H9 (cell line): Measurements from ENCODE around the gene RPP40. TPM values are rescaled to one million over a fixed set of nuclear protein-coding genes. Genes with fewer than 3 reads are reported as not detected.
"Not testable (repeated sequence)": the region's sequence is repeated elsewhere in the genome, so short reads cannot be mapped to it uniquely, and the experiment has no call there.

Experiments used
- DNase-seq: peaks from one replicate; pipeline ENCODE4 v3.0.0-alpha.2; 2017
- H2AFZ ChIP-seq: one replicate; pipeline ENCODE4 v1.6.1; 2013; ENCODE audit warnings: mild to moderate bottlenecking, low read length, control low read depth, moderate library complexity
- H2AK5ac ChIP-seq: 2 replicates; pipeline ENCODE4 v1.6.1; 2013; ENCODE audit warnings: low read length, control low read depth, mixed read lengths; ENCODE audit not compliant: insufficient read length
- H2BK120ac ChIP-seq: one replicate; pipeline ENCODE4 v1.6.1; 2013; ENCODE audit warnings: low read depth, mild to moderate bottlenecking, low read length, control low read depth, inconsistent platforms; ENCODE audit not compliant: poor library complexity, severe bottlenecking
- H2BK12ac ChIP-seq: 2 replicates; pipeline ENCODE4 v1.6.1; 2013; ENCODE audit warnings: low read length, control low read depth, mixed read lengths, low read depth; ENCODE audit not compliant: insufficient read length
- H2BK15ac ChIP-seq: 2 replicates; pipeline ENCODE4 v1.6.1; 2013; ENCODE audit warnings: low read depth, low read length, control low read depth
- H2BK20ac ChIP-seq: one replicate; pipeline ENCODE4 v1.6.1; 2013; ENCODE audit warnings: low read depth, mild to moderate bottlenecking, low read length, control low read depth, inconsistent platforms; ENCODE audit not compliant: poor library complexity, severe bottlenecking
- H2BK5ac ChIP-seq: 2 replicates; pipeline ENCODE4 v1.6.1; 2013; ENCODE audit warnings: low read length, control low read depth, mixed read lengths; ENCODE audit not compliant: insufficient read length
- H3K14ac ChIP-seq: 2 replicates; pipeline ENCODE4 v1.6.1; 2013; ENCODE audit warnings: low read length, control low read depth; ENCODE audit not compliant: insufficient read depth
- H3K18ac ChIP-seq: 2 replicates; pipeline ENCODE4 v1.6.1; 2013; ENCODE audit warnings: low read depth, mild to moderate bottlenecking, mixed read lengths, low read length, control low read depth; ENCODE audit not compliant: insufficient read length
- H3K23ac ChIP-seq: 2 replicates; pipeline ENCODE4 v1.6.1; 2013; ENCODE audit warnings: low read length, control low read depth, mixed read lengths, low read depth; ENCODE audit not compliant: insufficient read length
- H3K23me2 ChIP-seq: 2 replicates; pipeline ENCODE4 v1.6.1; 2013; ENCODE audit warnings: low read depth, mild to moderate bottlenecking, mixed read lengths, low read length, control low read depth; ENCODE audit not compliant: insufficient read length, poor library complexity, severe bottlenecking
- H3K27ac ChIP-seq: 2 replicates; pipeline ENCODE4 v1.5.1; 2013; ENCODE audit warnings: low read length, control low read depth, mixed read lengths, low read depth; ENCODE audit not compliant: insufficient read length
- H3K27me3 ChIP-seq: 2 replicates; pipeline ENCODE4 v1.6.1; 2013; ENCODE audit warnings: low read length, control low read depth, inconsistent platforms; ENCODE audit not compliant: insufficient read depth
- H3K4ac ChIP-seq: 2 replicates; pipeline ENCODE4 v1.6.1; 2013; ENCODE audit warnings: low read depth, mild to moderate bottlenecking, control low read depth, inconsistent platforms, low read length, moderate library complexity
- H3K4me1 ChIP-seq: 2 replicates; pipeline ENCODE4 v1.6.1; 2013; ENCODE audit warnings: low read length, control low read depth, inconsistent platforms; ENCODE audit not compliant: insufficient read depth
- H3K4me2 ChIP-seq: 2 replicates; pipeline ENCODE4 v1.6.1; 2013; ENCODE audit warnings: low read length, control low read depth, mixed read lengths; ENCODE audit not compliant: insufficient read length, insufficient read depth
- H3K56ac ChIP-seq: 2 replicates; pipeline ENCODE4 v1.6.1; 2013; ENCODE audit warnings: low read depth, mild to moderate bottlenecking, mixed read lengths, low read length, control low read depth; ENCODE audit not compliant: insufficient read length
- H3K79me1 ChIP-seq: 2 replicates; pipeline ENCODE4 v1.6.1; 2013; ENCODE audit warnings: low read depth, mild to moderate bottlenecking, moderate library complexity, low read length, control low read depth, inconsistent platforms; ENCODE audit not compliant: insufficient read depth, poor library complexity, severe bottlenecking
- H3K79me2 ChIP-seq: 2 replicates; pipeline ENCODE4 v1.6.1; 2013; ENCODE audit warnings: low read length, control low read depth, inconsistent platforms; ENCODE audit not compliant: insufficient read depth
- H3K9ac ChIP-seq: 2 replicates; pipeline ENCODE4 v1.6.1; 2013; ENCODE audit warnings: low read length, control low read depth, mixed read lengths; ENCODE audit not compliant: insufficient read length; ENCODE audit errors: extremely low read depth
- H3K9me3 ChIP-seq: one replicate; pipeline ENCODE4 v1.6.1; 2013; ENCODE audit warnings: low read depth, low read length, inconsistent platforms; ENCODE audit not compliant: control insufficient read depth
- H3T11ph ChIP-seq: one replicate; pipeline ENCODE4 v1.6.1; 2013; ENCODE audit warnings: mild to moderate bottlenecking, low read length, control low read depth, inconsistent platforms
- H4K20me1 ChIP-seq: one replicate; pipeline ENCODE4 v1.6.1; 2013; ENCODE audit not compliant: control insufficient read depth, insufficient read length, insufficient read depth
- H4K5ac ChIP-seq: 2 replicates; pipeline ENCODE4 v1.6.1; 2013; ENCODE audit warnings: low read depth, mild to moderate bottlenecking, mixed read lengths, low read length, control low read depth; ENCODE audit not compliant: insufficient read length
- H4K8ac ChIP-seq: replicated peaks from 2 replicates; pipeline ENCODE4 v1.6.1; 2013; ENCODE audit warnings: low read length, control low read depth, mixed read lengths, low read depth; ENCODE audit not compliant: insufficient read length
- H4K91ac ChIP-seq: 2 replicates; pipeline ENCODE4 v1.6.1; 2013; ENCODE audit warnings: low read depth, mild to moderate bottlenecking, moderate library complexity, mixed read lengths, low read length, control low read depth; ENCODE audit not compliant: insufficient read length
- H3K27ac Mint-ChIP-seq, 3 experiments: 2 replicates in 2 of 3; 3 replicates in 1 of 3; pipeline ENCODE4 v1.8.0; 2020 to 2021; ENCODE audit warnings: mixed read lengths in 3 of 3, mild to moderate bottlenecking in 1 of 3, moderate library complexity in 1 of 3
- H3K27me3 Mint-ChIP-seq: 2 replicates; pipeline ENCODE4 v1.8.0; 2021; ENCODE audit warnings: low read depth, mild to moderate bottlenecking, moderate library complexity, mixed read lengths
- H3K36me3 Mint-ChIP-seq, 3 experiments: 2 replicates in 2 of 3; 3 replicates in 1 of 3; pipeline ENCODE4 v1.8.0; 2020 to 2021; ENCODE audit warnings: low read depth in 3 of 3, mixed read lengths in 3 of 3; ENCODE audit not compliant: insufficient read depth in 1 of 3
- H3K4me1 Mint-ChIP-seq, 2 experiments: 2 replicates each; pipeline ENCODE4 v1.8.0; 2020; ENCODE audit warnings: mixed read lengths in 2 of 2
- H3K4me3 Mint-ChIP-seq, 2 experiments: 2 replicates in 1 of 2; 3 replicates in 1 of 2; pipeline ENCODE4 v1.8.0; 2020 to 2021; ENCODE audit warnings: mild to moderate bottlenecking in 2 of 2, mixed read lengths in 2 of 2, moderate library complexity in 1 of 2
- H3K9me3 Mint-ChIP-seq, 2 experiments: 2 replicates in 1 of 2; 3 replicates in 1 of 2; pipeline ENCODE4 v1.8.0; 2020; ENCODE audit warnings: mild to moderate bottlenecking in 2 of 2, mixed read lengths in 2 of 2, moderate library complexity in 1 of 2
- CTCF ChIP-seq: fragments of 200-600 bp; sonication (generic); conservative IDR thresholded peaks from 3 replicates; pipeline ENCODE4 v1.8.0; 2021; ENCODE audit warnings: antibody characterized with exemption, mild to moderate bottlenecking
- WGBS: extraction: QIAGEN DNeasy Blood & Tissue Kit; methylation state at CpG from one replicate; pipeline ENCODE4 v1.1.7; 2013; ENCODE audit warnings: missing lambda C conversion rate, low lambda C conversion rate, mixed read lengths; ENCODE audit not compliant: insufficient read length; ENCODE audit errors: extremely low coverage; 5-methylcytosine and 5-hydroxymethylcytosine counted together
- total RNA-seq: library from RNA; stranded (reverse); gene quantifications from 2 replicates; pipeline ENCODE4 v1.2.1, GENCODE V29; 2021

The RPP40 gene
- total RNA-seq, 1 experiment from 2014 or later: 17.8 TPM

GRCh38 chr6:5034328-5034727 lies 30.5 kb upstream of the RPP40 start:
- no peaks in the 10 kb centered on the region for H3K27me3 ChIP-seq
- H3K23ac ChIP-seq: no peak overlapping the region
- H3K79me2 ChIP-seq: no peaks in the 10 kb centered on the region
- Mint-ChIP-seq H3K27ac (no peak overlapping the region), H3K36me3 (no peaks in the 10 kb centered on the region), H3K4me3 (no peak overlapping the region), H3K27me3 (peaks cover 17% of the 10 kb centered on the region), H3K9me3 (no peaks in the 10 kb centered on the region), H3K4me1 (peaks cover 35 to 48% of the 10 kb centered on the region in 2 experiments)
- no CpG with 5 or more reads among the region's 7 CpGs for WGBS
- H4K20me1 ChIP-seq: no peaks in the 10 kb centered on the region
- no peak overlapping the region for H2BK5ac ChIP-seq
- H3K9ac ChIP-seq: no peak overlapping the region
- H3K4ac ChIP-seq: no peak overlapping the region
- TF ChIP-seq CTCF: no peak
- no peak overlapping the region for H2BK12ac ChIP-seq
- H3K23me2 ChIP-seq: no peaks in the 10 kb centered on the region
- no peaks in the 10 kb centered on the region for H3K79me1 ChIP-seq
- H3K4me1 ChIP-seq: no peaks in the 10 kb centered on the region; the same call in 1 of the 2 replicates
- H4K8ac ChIP-seq: no peak overlapping the region
- H2AK5ac ChIP-seq: no peak overlapping the region
- no peak overlapping the region for H3K56ac ChIP-seq
- H3T11ph ChIP-seq: no peak overlapping the region
- no peak overlapping the region for H3K14ac ChIP-seq
- H3K9me3 ChIP-seq: no peaks in the 10 kb centered on the region
- H2BK120ac ChIP-seq: no peak overlapping the region
- no peak overlapping the region for H2AFZ ChIP-seq
- no peak overlapping the region for H3K27ac ChIP-seq
- no peak overlapping the region for H3K4me2 ChIP-seq
- H3K18ac ChIP-seq: no peak overlapping the region
- H2BK20ac ChIP-seq: no peak overlapping the region
- no peak for DNase-seq
- no peak overlapping the region for H2BK15ac ChIP-seq
- H4K5ac ChIP-seq: no peak overlapping the region
- H4K91ac ChIP-seq: no peak overlapping the region

GRCh38 chr6:5033214-5033904 lies 29.5 kb upstream of the RPP40 start:
- H3K27ac Mint-ChIP-seq, H3K56ac ChIP-seq, H2BK5ac ChIP-seq, H2BK120ac ChIP-seq, H3K9me3 Mint-ChIP-seq, H3K36me3 Mint-ChIP-seq, H3K79me1 ChIP-seq, H3K27ac ChIP-seq, H3T11ph ChIP-seq, H4K20me1 ChIP-seq, H2AK5ac ChIP-seq, H3K9ac ChIP-seq, DNase-seq, H4K91ac ChIP-seq, H3K27me3 ChIP-seq, H3K4me1 ChIP-seq, H3K79me2 ChIP-seq, H3K14ac ChIP-seq, H2AFZ ChIP-seq, H3K4me3 Mint-ChIP-seq, H3K18ac ChIP-seq, H2BK20ac ChIP-seq, H3K4ac ChIP-seq, H3K4me2 ChIP-seq, H2BK15ac ChIP-seq, H3K9me3 ChIP-seq, H4K8ac ChIP-seq, H2BK12ac ChIP-seq, H3K23ac ChIP-seq, H3K23me2 ChIP-seq, H4K5ac ChIP-seq: not testable (repeated sequence)
- Mint-ChIP-seq H3K27me3 (peaks cover 17% of the 10 kb centered on the region), H3K4me1 (peaks cover 35 to 56% of the 10 kb centered on the region in 2 experiments)
- WGBS: no CpG with 5 or more reads among the region's 14 CpGs
